SU-DHL-6 (cell line): ENCODE results near the gene VWA3A.

Experiments used
- CTCF ChIP-seq: fragments of 200-600 bp; sonication (generic); IDR thresholded peaks from one replicate; pipeline ENCODE4 v1.5.1; 2017; ENCODE audit warnings: antibody characterized with exemption, mild to moderate bottlenecking, low read length, moderate library complexity; ENCODE audit not compliant: insufficient read depth, poor library complexity, severe bottlenecking
- EZH2phosphoT487 ChIP-seq: fragments of 200-600 bp; sonication (generic), shearing (Covaris generic); conservative IDR thresholded peaks from 2 replicates; pipeline ENCODE4 v1.6.1; 2018; ENCODE audit warnings: mild to moderate bottlenecking, antibody characterized with exemption, low read length, moderate library complexity, mixed read lengths

- TF ChIP-seq CTCF, result no peak
- TF ChIP-seq EZH2phosphoT487, result no peak
These were observed 103.0 kb downstream of the VWA3A start for GRCh38 chr16:22195445-22195694.
